NCI-H146 (cell line): ENCODE results near the gene CYP20A1.
"Not testable (repeated sequence)": the region's sequence is repeated elsewhere in the genome, so short reads cannot be mapped to it uniquely, and the experiment has no call there.

Experiments
- DNase-seq: peaks from one replicate; lab custom pipeline; 2025; lab: John Stamatoyannopoulos, UW

CYP20A1 gene

DNA sequence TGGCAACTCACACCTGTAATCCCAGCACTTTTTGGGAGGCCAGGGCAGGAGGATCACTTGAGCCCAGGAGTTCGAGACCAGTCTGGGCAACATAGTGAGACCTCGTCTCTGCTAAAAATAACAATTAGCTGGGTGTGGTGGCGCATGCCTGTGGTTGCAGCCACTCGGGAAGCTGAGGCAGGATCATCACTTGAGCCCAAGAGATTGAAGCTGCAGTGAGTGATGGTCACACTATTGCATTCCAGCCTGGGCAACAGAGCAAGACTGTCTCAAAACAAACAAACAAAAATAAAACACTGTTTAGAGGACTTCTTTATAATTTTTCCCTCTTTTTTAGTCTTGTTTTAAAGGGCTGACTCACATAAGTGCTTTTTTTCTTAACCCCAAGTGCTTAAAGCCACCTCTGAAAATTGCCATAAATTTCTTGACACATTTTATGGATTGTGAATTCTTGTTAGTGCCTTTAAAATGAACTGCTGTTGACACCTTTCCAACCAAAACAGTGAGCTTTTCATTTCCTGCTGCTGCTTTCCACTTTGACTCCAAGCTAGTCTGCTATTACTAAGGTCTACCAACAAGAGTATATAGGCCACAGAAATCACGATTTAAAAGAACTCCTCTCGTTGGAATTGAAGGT lies 41.7 kb downstream of the CYP20A1 start:
- no peak for DNase-seq

DNA sequence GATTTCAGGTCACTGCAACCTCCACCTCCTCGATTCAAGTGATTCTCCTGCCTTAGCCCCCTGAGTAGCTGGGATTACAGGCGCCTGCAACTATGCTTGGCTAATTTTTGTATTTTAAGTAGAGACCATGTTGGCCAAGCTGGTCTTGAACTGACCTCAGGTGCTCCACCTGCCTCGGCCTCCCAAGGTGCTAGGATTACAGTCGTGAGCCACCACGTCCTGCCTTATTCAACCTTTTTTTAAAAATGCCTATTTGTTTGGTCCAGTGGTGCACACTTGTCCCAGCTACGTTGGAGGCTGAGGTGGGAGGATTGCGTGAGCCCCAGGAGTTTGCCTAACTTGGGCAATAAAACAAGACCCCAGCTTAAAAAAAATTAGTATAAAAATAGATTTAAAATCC lies 43.3 kb downstream of the CYP20A1 start:
- no peak for DNase-seq

DNA sequence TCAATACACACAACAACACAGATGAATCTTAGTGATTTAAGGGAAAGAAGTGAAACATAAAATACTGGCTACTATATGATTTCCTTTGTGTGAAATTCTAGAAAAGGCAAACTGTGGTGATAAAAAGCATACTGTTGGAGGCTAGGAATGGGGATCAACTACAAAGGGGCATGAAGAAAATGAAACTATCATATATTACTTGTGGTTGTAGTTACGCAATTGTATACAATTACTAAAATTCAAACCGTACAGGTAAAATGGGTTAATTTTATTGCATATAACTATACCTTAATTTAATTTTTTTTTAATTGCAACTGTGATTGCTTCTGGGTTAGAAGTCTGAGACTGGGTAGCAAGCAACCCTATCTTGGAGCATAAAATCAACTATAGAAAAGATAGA lies 47.7 kb downstream of the CYP20A1 start:
- no peak for DNase-seq

DNA sequence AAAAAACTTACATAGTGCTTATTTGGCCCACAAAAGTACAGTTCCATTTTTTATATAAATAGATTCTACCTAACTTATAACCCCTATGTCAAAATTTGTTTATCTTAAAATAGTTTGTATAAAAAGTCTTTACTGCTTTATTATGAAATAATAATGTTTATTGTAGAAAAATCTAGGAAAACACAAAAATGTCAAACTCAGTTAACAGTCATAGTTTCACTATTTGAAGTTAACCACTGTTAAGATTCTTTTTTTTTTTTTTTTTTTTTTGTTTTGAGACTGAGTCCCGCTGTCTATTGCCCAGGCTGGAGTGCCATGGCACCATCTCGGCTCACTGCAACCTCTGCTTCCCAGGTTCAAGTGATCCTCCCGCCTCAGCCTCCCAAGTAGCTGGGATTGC lies 62.8 kb downstream of the CYP20A1 start:
- no peak for DNase-seq

DNA sequence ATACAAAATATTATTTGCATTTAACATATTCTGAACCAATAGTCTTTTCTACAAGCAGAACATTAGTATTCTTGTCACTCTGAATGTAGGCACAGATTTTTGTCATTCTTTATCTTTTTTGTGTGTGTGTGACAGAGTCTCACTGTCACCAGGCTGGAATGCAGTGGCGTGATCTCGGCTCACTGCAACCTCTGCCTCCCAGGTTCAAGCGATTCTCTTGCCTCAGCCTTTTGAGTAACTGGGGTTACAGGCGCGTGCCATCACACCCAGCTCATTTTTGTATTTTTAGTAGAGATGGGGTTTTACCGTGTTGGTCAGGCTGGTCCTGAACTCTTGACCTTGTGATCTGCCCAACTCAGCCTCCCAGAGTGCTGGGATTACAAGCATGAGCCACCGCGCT lies 63.8 kb downstream of the CYP20A1 start:
- not testable (repeated sequence) for DNase-seq

DNA sequence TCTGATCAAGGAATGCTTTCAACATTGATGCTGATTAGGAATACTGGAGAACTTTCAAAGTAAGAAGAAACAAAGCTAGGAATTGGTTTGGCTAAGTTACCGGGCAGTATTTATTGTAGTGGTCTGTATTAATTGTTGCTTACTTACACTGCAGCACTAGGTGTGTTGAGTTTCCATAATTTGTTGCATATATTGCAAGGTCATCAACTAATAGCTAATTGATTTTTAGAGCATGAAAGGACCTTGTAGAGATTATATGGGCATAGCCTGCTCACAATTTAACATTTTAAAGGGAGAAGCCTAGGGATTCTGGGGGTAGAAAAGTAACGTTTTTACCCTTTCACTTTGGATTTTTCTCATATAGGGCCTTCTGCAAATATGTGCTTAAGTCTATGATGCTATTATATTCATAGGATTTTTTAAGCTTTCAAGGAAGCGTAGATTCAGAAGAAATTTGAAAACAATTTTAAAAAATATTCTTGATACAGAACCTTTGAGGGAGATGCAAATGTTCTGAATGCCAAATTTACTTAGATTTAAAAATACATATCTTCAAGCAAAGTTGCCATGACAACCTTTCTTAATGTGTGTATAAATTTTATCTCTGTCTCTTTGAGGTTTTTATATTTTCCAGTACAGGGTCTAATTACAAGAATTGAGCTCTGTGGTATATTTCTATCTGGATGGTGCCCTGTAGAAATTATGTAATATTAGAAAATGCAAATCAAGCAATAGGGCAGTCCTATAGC lies 72.0 kb downstream of the CYP20A1 start:
- DNase-seq, result no peak

DNA sequence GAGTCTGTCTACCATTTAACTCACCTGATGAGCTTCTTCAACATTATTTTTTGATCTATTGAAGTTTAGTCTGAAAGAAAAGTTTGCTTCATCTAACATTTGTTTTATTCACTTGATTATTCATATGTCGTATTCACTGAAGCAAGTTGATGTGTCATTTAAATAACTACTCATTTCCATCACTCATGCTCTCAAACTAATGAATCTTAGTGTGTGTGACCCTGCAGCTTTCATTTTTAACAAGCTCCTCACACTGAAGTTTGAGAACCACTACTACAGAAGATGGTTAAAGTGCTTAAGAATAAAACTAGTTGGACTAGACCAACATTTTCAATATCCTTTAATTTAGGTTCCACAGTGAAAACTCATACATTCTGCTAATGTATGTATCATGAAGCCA lies 87.5 kb downstream of the CYP20A1 start:
- DNase-seq, result no peak

DNA sequence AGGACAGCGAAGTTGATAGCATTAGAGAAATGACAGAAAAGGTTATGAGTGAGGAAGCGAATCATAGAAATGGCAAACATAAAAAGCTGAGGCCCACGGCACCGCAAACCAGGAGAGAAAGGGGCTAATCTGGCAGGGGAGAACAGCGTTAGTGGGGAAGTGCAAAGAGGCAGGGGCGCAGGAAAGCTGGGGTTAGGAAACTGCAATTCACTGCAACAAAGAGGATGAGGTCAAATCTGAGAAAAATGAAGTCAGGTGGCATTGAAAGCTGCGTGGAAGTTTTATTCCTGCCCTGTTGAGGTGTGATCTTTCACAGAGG lies 88.7 kb downstream of the CYP20A1 start:
- DNase-seq, result peak; percentile 45

DNA sequence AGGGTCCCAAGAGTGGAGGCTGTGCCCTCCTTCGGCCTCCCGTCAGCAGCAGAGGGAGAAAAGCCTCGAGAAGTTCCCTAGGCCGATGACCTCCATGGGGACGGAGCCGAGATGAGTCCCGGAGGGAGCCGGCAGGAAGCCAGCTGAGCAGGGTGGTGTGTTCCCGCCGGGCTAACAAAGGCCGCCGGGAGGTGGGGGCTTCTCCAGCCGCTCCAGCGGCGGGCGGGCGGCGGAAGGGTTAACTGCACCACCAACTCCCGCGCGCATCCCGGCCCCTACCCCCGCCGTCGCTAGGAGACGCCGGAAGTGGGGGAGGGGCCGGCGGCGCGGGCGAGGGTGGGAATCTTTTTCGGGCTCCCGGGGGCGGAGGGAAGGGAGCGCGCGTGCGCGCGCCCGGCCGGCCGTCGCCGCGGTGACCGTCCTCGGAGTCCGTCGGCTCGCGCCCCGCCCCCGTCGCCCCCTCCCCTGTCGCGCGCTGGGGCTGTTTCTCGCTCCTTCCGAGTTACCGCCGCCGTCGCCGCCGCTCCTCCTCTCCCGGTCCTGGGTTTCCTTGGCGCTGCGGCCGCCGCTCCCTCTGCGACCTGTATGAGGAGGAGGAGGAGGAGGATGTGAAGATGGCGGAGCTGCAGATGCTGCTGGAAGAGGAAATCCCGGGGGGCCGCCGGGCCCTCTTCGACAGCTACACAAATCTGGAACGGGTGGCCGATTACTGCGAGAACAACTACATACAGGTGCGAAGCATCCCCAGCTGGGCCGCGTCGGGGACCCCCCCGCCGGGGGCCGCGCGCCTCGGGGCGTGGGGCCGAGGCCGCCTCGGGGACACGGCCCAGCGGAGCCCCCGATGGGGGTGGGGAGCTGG lies 89.3 kb downstream of the CYP20A1 start, which contains the start of gene ABI2:
Gene ABI2, plus strand, starts transcription at position 494 of the 859 bp plus-strand sequence. Its CDS starts 121 bp downstream, at position 615.
- peak; percentile 87 for DNase-seq

DNA sequence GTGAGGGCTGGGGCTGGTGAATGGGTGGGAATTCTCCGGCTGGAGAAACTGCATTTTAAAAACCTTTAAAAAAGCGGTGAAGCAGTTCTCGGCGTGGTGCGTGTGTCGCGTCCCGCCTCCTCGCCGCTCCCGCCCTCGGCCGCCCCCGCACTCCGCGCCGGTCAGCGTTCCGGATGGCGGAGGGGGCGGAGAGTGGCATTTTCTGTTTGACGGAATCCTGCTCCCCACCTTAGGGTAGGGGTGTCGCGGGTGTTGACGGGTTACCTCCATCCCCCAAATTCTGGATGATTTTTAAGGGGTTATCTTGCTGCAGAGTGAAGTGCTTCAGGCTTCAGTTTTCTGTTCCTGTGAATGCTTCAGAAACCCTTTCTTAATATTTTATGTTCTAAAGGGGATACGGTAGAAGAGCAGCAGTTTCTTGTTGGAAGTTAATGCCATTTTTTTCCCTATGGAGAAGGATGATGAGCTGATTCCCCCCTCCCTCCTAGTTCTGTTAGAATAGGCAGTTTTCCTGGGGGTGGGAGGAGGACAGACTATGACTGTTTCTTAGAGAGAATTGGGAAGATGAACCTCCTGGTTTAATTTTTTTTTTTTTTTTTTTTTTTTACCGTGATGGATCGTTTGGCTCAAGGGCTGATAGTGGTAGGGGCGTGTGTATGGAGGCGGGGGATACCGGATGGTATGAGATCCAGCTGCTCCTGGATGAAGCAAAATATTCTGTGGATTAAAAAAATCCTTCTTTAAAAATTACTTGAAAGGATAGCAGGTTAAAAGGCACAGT lies 90.1 kb downstream of the CYP20A1 start:
- DNase-seq, result peak; percentile 38

DNA sequence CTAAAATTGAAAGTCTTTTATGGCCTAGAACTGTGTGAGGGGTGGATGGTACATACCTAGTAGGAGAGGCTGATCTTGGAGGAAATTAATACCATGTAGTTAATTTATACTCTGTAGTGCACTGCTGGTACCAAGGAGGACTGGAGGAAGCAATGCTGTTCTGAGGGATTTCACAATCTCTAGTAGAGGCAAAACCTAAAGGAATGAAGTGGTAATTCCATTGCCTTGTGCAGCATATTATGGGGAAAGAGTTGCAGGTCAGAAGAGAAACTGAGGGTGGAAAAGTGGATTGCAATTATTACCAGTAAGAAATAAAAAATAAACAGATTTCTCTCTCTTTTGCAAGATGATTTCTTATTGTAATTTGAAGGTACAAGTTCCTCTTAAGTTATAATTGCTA lies 91.6 kb downstream of the CYP20A1 start:
- DNase-seq, result no peak

DNA sequence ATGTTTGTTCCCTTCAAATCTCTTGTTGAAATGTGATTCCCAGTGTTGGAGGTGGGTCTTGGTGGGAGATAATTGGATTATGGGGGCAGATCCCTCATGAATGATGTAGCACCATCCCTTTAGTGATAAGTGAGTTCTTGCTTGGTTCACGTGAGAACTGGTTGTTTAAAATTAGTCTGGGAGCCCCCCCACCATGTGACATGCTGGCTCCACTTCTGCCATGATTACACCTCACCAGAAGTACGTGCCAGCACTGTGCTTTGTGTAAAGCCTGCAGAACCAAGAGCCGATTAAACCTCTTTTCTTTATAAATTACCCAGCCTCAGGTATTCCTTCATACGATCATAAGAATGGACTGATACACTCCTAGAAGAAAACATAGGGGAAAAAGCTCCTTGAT lies 99.5 kb downstream of the CYP20A1 start:
- no peak for DNase-seq

DNA sequence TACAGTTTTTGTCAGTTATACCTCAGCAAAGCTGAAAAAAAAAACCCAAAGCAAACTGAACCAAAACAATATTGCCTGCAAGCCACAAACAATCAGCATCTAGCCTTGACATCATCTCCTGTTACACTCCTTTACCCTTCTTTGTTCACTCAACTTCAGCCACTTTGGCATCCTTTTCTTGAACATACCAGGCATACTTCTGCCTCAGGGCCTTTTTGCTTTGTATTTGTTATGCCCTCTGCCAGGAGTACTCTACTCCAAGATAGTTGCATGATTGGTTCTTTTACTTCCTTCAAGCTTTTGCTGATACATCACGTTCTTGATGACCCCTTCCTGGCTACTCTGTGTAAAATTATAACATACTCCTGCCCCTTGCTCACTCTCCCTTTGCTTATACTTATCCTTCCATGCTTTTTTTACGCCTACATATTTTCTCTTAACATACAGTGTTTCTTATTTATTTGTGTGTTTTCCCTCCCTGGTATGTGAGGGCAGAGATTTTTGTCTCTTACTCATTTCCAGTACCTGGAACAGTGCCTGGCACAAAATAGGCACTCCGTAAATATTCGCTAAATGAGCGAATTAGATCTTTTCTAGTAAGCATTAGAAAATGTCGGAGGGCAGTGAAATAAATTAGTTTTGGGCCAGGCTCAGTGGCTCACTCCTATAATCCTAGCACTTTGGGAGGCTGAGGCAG lies 102.1 kb downstream of the CYP20A1 start:
- no peak for DNase-seq

DNA sequence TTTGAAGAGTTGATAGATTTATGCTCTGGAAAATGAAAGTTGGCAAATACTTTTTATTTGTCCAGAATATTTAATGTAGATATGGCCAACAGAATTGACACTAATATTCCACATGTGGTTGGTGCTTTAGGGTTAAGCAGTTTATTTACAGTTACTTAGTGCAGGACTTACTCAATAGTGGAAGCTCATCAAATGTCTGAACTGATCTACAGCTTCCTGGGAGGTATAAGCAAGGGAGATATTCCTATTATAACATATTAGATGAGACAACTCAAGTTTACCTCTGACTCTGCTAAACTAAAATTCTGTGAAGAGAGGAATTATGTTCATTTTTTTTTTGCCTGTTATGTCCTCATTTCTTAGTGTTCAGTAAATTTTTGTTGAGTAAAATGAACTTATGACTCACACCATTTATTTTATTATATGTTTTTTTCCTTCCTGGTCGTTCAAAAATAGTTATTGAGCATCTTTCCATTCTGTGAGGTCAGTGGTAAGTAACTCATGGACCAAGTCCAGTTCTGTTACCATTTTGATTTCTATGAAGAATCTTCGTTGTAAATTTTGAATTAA lies 103.0 kb downstream of the CYP20A1 start:
- DNase-seq, result no peak

DNA sequence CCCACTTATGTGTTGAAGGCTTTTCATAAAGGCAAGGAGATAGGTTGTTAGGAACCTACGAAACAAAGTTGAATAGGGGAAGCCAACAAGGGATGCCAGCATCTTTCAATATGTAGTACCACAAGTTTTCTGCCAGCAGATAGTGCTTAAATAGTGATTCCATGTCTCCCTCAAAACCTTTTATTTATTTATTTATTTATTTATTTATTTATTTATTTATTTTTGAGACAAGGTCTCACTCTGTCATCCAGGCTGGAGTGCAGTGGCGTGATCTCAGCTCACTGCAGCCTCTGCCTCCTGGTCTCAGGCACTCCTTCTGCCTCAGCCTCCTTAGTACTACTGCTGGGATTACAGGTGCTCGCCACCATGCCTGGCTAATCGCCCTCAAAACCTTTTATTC lies 103.6 kb downstream of the CYP20A1 start:
- DNase-seq, result not testable (repeated sequence)

DNA sequence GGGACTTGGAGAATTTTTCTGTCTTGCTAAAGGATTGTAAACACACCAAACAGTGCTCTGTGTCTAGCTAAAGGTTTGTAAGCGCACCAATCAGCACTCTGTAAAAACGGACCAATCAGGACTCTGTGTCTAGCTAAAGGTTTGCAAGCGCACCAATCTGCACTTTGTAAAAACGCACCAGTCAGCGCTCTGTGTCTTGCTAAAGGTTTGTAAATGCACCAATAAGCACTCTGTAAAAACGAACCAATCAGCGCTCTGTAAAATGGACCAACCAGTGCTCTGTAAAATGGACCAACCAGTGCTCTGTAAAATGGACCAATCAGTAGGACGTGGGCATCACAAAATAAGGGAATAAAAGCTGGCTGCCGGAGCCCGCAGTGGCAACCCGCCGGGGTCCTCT lies 105.8 kb downstream of the CYP20A1 start:
- DNase-seq, result no peak

DNA sequence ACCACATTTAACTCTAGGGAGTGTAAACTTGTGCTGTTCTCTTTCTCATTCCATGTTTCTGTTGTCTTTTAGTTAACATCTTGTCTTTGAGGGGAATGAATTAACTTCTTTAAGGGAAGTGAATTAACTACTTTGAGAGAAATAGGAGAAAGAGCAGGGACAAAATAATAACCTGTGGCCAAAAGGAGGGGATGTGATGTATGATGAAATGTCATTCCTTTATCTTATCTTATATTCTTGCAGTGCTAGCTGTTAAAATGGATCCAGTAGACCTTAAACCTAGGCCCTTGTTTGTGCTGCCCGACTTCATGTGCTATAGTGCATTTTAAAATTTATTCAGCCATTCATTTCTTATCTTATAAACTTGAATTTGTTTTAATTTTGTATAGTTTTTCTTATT lies 107.8 kb downstream of the CYP20A1 start:
- DNase-seq, result no peak

DNA sequence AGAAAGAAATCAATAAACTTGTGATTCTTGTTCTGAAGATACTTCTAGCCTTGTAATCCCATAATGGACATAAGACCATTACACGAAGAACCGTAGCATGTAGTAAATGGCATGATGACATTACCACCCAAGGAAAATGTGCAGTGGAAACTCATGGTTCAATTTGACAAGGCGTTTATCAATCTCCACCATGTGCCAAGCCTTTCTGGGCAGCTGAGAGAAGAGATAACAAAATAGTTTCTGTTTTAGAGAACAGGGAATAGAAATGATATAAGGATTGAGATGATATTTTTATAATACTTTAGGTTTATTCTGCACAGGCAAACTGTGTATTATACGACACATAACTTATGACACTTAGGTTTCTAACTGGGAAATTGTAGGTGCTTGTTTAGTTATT lies 108.6 kb downstream of the CYP20A1 start:
- DNase-seq, result no peak

DNA sequence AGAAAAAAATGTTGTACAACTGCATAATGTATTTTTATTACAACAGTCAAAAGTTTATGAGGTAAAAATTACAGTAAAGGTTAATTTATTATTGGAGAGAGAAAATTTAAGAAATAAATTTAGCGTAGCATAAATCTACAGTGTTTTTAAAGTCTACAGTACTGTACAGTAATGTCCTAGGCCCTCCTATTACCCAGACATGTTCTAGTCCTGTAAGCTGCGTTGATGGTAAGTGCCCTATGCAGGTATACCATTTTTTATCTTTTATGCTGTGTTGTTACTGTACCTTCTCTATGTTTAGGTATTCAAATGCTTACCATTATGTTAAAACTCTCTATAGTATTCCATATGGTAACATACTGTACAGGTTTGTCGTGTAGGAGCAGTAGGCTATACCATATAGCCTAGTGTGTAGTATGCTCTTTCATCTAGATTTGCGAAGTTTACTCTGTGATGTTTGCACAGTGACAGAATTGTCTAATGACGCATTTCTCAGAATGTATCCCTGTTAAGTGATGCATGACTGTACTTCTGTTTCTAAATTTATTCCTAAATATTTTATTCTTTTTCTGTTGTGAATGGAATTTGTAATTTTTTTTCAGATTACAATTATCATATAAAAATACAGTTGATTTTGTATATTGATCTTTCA lies 113.9 kb downstream of the CYP20A1 start:
- peak; percentile 13 for DNase-seq

DNA sequence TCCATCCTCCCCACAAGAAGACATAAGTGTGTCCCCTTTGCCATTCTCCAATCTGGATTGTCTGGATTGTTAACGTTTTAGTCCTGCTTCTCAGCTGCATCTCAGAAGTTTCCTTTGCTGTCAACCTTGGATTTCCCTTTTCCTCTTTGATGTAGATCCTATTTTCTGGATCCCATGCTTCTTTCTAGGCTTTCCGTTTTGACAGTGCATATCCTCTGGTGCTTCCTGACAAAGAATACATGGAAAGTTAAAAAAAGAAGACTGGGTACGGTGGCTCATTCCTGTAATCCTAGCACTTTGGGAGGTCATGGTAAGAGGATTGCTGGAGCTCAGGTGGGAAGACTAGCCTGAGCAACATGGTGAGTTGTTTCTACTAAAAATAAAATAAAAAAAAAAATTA lies 116.1 kb downstream of the CYP20A1 start:
- no peak for DNase-seq
